Chondrocyte (in vitro differentiated cells): ENCODE results near the gene ATP2B2. TPM values are rescaled to one million over a fixed set of nuclear protein-coding genes. Genes with fewer than 3 reads are reported as not detected.

Experiments used
- DNase-seq: peaks from one replicate; pipeline ENCODE4 v3.0.0; 2021; ENCODE audit warnings: mixed read lengths, low spot score
- H3K27ac Mint-ChIP-seq: one replicate; pipeline ENCODE4 v1.8.0; 2021; ENCODE audit warnings: mild to moderate bottlenecking, moderate library complexity, mixed read lengths; ENCODE audit not compliant: unreplicated experiment
- H3K27me3 Mint-ChIP-seq: 2 replicates; pipeline ENCODE4 v1.8.0; 2021; ENCODE audit warnings: low read depth, mixed read lengths
- H3K36me3 Mint-ChIP-seq: 2 replicates; pipeline ENCODE4 v1.8.0; 2021; ENCODE audit warnings: low read depth, mixed read lengths
- H3K4me1 Mint-ChIP-seq: 2 replicates; pipeline ENCODE4 v1.8.0; 2021; ENCODE audit warnings: low read depth, mild to moderate bottlenecking, mixed read lengths
- H3K4me3 Mint-ChIP-seq: one replicate; pipeline ENCODE4 v1.8.0; 2021; ENCODE audit warnings: mild to moderate bottlenecking, moderate library complexity, mixed read lengths; ENCODE audit not compliant: unreplicated experiment
- H3K9me3 Mint-ChIP-seq: 2 replicates; pipeline ENCODE4 v1.8.0; 2021; ENCODE audit warnings: low read depth, mixed read lengths
- CTCF ChIP-seq: fragments of 200-600 bp; sonication (generic); IDR thresholded peaks from 2 replicates; pipeline ENCODE4 v1.5.0; 2021; ENCODE audit warnings: antibody characterized with exemption, mild to moderate bottlenecking, moderate library complexity
- total RNA-seq: library from RNA; stranded (reverse); gene quantifications from 3 replicates; pipeline ENCODE4 v1.2.1, GENCODE V29; 2021

ATP2B2 gene
- total RNA-seq, 1 donor from 2014 or later: 0.25 TPM

GRCh38 chr3:10363935-10364334 lies 141.5 kb downstream of the ATP2B2 start:
- H3K4me3 Mint-ChIP-seq: no peak overlapping the region
- H3K27me3 Mint-ChIP-seq: peaks cover 12% of the 10 kb centered on the region
- peaks cover 2% of the 10 kb centered on the region for H3K36me3 Mint-ChIP-seq
- no peak for TF ChIP-seq CTCF
- peaks cover 12% of the 10 kb centered on the region for H3K9me3 Mint-ChIP-seq
- no peak overlapping the region for H3K27ac Mint-ChIP-seq
- no peak for DNase-seq
- peaks cover 17% of the 10 kb centered on the region for H3K4me1 Mint-ChIP-seq

- DNase-seq: peak; percentile 48
- H3K27me3 Mint-ChIP-seq: peaks cover 12% of the 10 kb centered on the region
- peaks cover 12% of the 10 kb centered on the region for H3K9me3 Mint-ChIP-seq
- H3K27ac Mint-ChIP-seq: no peak overlapping the region
- peaks cover 2% of the 10 kb centered on the region for H3K36me3 Mint-ChIP-seq
- H3K4me1 Mint-ChIP-seq: peaks cover 19% of the 10 kb centered on the region
- no peak for TF ChIP-seq CTCF
- no peak overlapping the region for H3K4me3 Mint-ChIP-seq
Observed at GRCh38 chr3:10361375-10361774, 144.0 kb downstream of the ATP2B2 start.

GRCh38 chr3:10360478-10360877 lies 144.9 kb downstream of the ATP2B2 start:
- H3K9me3 Mint-ChIP-seq: peaks cover 12% of the 10 kb centered on the region
- peaks cover 15% of the 10 kb centered on the region for H3K4me1 Mint-ChIP-seq
- H3K27me3 Mint-ChIP-seq: peaks cover 12% of the 10 kb centered on the region
- peaks cover 2% of the 10 kb centered on the region for H3K36me3 Mint-ChIP-seq
- no peak overlapping the region for H3K27ac Mint-ChIP-seq
- TF ChIP-seq CTCF: no peak
- DNase-seq: no peak
- no peak overlapping the region for H3K4me3 Mint-ChIP-seq

- Mint-ChIP-seq H3K9me3 (peaks cover 12% of the 10 kb centered on the region), H3K4me3 (no peak overlapping the region), H3K36me3 (peaks cover 2% of the 10 kb centered on the region), H3K4me1 (peaks cover 15% of the 10 kb centered on the region), H3K27me3 (peaks cover 12% of the 10 kb centered on the region), H3K27ac (no peak overlapping the region)
- no peak for TF ChIP-seq CTCF
- peak; percentile 73 for DNase-seq
Observed at GRCh38 chr3:10359761-10360161, 145.6 kb downstream of the ATP2B2 start.

- Mint-ChIP-seq H3K4me3 (no peak overlapping the region), H3K27ac (peak overlapping the region; percentile 85), H3K9me3 (peaks cover 10% of the 10 kb centered on the region), H3K36me3 (peaks cover 2% of the 10 kb centered on the region), H3K4me1 (peaks cover 27% of the 10 kb centered on the region), H3K27me3 (peaks cover 12% of the 10 kb centered on the region)
- no peak for TF ChIP-seq CTCF
- peak; percentile 77 for DNase-seq
Observed at GRCh38 chr3:10358309-10358980, 146.9 kb downstream of the ATP2B2 start.
